Central memory CD8-positive, alpha-beta T cell (primary cell): ENCODE measurements around the gene KCNJ12.

Experiments used
- ATAC-seq: fragments of 150-1000 bp; cut with Tn5 transposase; replicated peaks from 2 replicates; pipeline ENCODE4 v1.10.0; 2022; ENCODE audit warnings: mild to moderate bottlenecking, moderate FRiP score, moderate number of reproducible peaks; ENCODE audit not compliant: poor library complexity, severe bottlenecking; ENCODE audit errors: extremely low read depth
- DNase-seq, 2 donors: peaks; one replicate each; pipeline ENCODE4 v3.0.0; 2021; ENCODE audit warnings: low spot score in 2 of 2
- H3K27ac Mint-ChIP-seq: one replicate; pipeline ENCODE4 v1.8.0; 2022; ENCODE audit warnings: low read depth, mild to moderate bottlenecking, moderate library complexity, mixed read lengths
- H3K27me3 Mint-ChIP-seq: one replicate; pipeline ENCODE4 v1.8.0; 2022; ENCODE audit warnings: mixed read lengths
- H3K36me3 Mint-ChIP-seq: one replicate; pipeline ENCODE4 v1.8.0; 2022; ENCODE audit warnings: mild to moderate bottlenecking, moderate library complexity, mixed read lengths; ENCODE audit not compliant: insufficient read depth
- H3K4me1 Mint-ChIP-seq: one replicate; pipeline ENCODE4 v1.8.0; 2022; ENCODE audit warnings: mixed read lengths
- H3K4me3 Mint-ChIP-seq: one replicate; pipeline ENCODE4 v1.8.0; 2022; ENCODE audit warnings: mild to moderate bottlenecking, moderate library complexity, mixed read lengths
- H3K9me3 Mint-ChIP-seq: one replicate; pipeline ENCODE4 v1.8.0; 2022; ENCODE audit warnings: mixed read lengths

KCNJ12 gene

DNA sequence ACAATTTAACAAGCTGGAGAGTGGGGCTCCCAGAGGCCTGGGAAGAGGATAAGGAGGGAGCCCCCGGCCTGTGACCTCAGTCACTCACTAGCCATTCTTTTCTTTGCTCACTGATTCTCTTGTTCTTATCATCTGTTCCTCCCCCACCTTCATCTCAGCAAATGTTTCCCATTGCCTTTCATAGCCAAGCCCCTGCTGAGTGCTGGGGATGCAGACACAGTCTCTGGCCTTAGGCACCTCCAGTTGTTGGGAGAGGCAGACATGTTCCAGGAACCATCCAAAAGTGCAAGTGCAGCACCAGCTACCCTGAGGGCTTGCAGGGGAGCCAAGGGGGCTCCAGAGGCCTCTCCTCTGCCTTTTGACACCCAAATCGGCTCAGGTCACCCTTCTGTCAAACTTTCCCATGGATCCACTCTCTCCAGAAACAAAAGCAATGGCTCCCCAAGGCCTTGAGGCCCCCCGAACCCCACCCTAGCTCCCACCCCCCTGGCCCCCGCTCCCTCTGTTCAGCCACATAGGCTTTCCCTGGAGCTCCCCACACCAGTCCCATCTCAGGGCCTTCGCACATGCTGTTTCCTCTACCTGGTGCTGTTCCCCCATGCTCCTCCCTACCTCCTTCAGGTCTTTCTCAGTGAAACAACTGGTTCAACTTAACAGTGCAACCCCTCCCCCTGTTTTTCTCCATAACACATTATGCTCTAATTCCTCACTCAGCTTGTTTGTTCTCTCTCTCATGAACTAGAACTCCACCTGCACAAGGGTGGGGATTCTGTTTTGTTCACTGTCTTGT, 14.9 kb upstream of the KCNJ12 start:
- Mint-ChIP-seq H3K9me3 (no peaks in the 10 kb centered on the region), H3K27ac (no peak overlapping the region), H3K4me1 (no peaks in the 10 kb centered on the region), H3K27me3 (no peaks in the 10 kb centered on the region), H3K36me3 (no peaks in the 10 kb centered on the region), H3K4me3 (no peak overlapping the region)
- DNase-seq = no peak
- ATAC-seq = no peak

DNA sequence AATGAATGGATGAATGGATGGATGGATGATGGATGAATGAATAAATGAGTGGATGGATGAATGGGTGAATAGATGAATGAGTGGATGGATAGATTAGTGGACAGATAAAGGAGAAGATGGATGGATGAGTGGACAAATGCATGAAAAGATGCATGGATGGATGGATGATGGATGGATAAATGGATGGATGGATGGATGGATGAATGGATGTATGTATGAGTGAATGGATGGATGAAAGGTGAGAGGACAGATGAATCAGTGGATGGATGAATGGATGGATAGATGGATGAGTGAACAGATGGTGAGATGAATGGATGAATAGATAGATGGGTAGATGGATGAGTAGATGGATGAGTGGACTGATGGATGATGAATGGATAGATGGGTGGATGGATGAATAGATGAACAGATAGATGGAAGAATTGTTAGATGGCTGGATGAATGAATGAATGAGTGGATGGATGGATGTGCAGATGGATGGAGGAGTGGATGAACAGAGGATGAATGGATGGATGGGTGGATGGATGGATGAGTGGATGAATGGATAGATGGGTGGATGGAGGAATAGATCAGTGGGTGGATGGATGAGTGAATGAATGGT, 13.7 kb upstream of the KCNJ12 start:
- Mint-ChIP-seq H3K27ac (no peak overlapping the region), H3K4me1 (no peaks in the 10 kb centered on the region), H3K9me3 (no peaks in the 10 kb centered on the region), H3K27me3 (no peaks in the 10 kb centered on the region), H3K4me3 (no peak overlapping the region), H3K36me3 (no peaks in the 10 kb centered on the region)
- no peak for DNase-seq
- no peak for ATAC-seq

- Mint-ChIP-seq H3K27me3 (peaks cover 9% of the 10 kb centered on the region), H3K9me3 (no peaks in the 10 kb centered on the region), H3K36me3 (no peaks in the 10 kb centered on the region), H3K4me3 (no peak overlapping the region), H3K27ac (no peak overlapping the region), H3K4me1 (no peaks in the 10 kb centered on the region)
- DNase-seq (no peak), ATAC-seq (no peak)
Measured at GRCh38 chr17:21363776-21364642, 12.1 kb upstream of the KCNJ12 start.

DNA sequence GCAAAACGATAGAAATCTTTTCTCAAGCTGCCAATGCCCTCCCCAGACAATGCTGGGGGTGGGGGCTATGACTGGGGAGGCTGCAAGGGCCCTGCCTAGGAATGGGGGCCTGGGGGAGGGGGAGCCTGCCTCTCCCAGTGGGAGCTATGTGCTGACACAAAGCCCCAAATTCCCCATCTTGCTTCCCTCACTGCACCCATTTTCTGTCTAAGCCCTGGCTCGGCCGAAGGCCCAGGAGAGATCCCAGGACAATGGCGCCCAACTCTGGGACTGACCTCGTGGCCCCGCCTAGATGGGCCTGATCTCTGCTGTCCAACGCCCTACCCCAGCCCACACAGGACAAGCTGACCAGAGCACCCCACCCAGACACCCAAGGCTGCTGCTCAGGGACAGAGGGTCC, 11.1 kb upstream of the KCNJ12 start:
- DNase-seq = no peak
- H3K9me3 Mint-ChIP-seq = no peaks in the 10 kb centered on the region
- no peaks in the 10 kb centered on the region for H3K4me1 Mint-ChIP-seq
- no peaks in the 10 kb centered on the region for H3K36me3 Mint-ChIP-seq
- H3K27me3 Mint-ChIP-seq = peaks cover 9% of the 10 kb centered on the region
- no peak overlapping the region for H3K4me3 Mint-ChIP-seq
- no peak for ATAC-seq
- no peak overlapping the region for H3K27ac Mint-ChIP-seq

DNA sequence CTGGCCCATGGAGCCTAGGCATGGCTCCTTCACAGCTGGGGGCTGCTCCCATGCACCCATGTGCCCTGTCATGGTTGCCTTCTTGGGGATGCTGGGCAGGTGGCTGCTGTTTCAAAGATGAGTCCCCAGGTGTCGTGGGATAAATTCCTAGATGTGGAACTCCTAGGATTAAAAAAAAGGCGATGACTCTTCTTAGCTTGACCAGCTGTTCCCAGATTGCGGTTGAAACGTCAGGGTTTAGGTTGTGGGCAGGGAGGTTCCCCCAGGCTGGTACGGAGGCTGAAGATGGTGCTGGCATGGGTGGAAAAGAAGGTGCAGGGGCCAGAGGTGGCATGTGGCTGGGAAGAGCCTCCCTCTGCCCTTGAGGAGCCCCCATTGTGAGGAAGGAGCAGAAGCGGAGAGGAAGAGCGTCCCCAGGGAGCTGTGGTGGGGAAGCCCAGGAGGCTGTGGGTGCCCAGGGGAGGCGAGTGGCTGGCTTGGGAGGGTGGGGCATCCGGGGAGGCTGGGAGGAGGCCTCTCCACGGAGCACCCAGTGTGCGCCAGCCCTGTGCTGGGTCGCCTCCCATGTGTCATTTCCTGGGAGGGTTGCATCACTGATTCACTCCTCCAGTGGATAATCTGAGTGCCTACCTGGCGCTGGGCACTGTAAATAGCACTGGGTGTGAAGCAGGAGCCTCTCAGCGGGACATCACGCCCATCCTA, 7.5 kb upstream of the KCNJ12 start:
- no peak for DNase-seq
- no peaks in the 10 kb centered on the region for H3K4me1 Mint-ChIP-seq
- H3K27ac Mint-ChIP-seq = no peak overlapping the region
- H3K9me3 Mint-ChIP-seq = no peaks in the 10 kb centered on the region
- H3K4me3 Mint-ChIP-seq = no peak overlapping the region
- ATAC-seq = no peak
- peaks cover 25% of the 10 kb centered on the region for H3K27me3 Mint-ChIP-seq
- no peaks in the 10 kb centered on the region for H3K36me3 Mint-ChIP-seq

DNA sequence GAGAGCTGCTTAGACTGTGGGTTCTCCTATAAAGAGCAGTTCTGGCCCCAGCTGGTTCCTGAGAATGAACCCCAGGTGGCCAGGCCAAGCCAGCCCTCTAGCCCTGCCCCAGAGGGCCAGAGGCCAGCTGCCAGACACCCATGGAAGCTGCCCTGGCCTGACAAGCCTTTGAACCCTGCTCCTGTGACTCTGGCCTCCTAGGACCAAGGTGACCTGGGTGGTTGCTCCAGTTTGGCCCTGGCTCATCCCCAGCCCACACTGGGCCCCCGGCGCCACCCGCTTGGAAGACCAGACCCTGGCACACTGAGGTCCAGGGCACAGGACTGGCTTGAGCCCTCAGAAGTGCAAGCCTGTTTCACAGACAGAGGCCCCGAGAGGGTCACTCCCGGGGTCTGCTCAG, 6.8 kb upstream of the KCNJ12 start:
- H3K4me3 Mint-ChIP-seq = no peak overlapping the region
- ATAC-seq = no peak

DNA sequence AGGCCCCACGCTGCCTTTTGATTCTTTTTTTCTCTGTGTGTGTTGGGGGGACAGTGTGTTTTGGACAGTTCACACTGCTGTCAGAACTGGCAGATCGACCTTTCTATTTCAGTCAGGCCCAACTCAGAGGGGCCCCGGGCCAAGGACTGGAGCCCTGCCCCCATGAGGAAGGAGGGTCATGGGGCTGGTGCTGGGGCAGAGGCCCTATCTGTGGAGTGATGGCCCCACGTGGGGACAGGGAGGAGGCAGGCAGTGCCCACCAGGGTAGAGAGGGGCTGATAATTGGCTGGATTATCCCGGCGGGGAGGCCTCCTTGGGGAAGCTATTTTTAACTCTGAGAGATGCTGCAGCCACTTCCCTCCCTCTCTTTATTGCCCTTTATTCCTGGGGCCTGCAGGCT, 5.7 kb upstream of the KCNJ12 start:
- no peak for ATAC-seq
- Mint-ChIP-seq H3K4me1 (peaks cover 2% of the 10 kb centered on the region), H3K27ac (no peak overlapping the region), H3K27me3 (peaks cover 43% of the 10 kb centered on the region), H3K9me3 (no peaks in the 10 kb centered on the region), H3K36me3 (peaks cover under 1% of the 10 kb centered on the region), H3K4me3 (no peak overlapping the region)
- DNase-seq = no peak

More for the DNA sequence above, 6.8 kb upstream of the KCNJ12 start:
- H3K27me3 Mint-ChIP-seq = peaks cover 32% of the 10 kb centered on the region
- no peak overlapping the region for H3K27ac Mint-ChIP-seq
- no peak for DNase-seq
- H3K36me3 Mint-ChIP-seq = no peaks in the 10 kb centered on the region
- no peaks in the 10 kb centered on the region for H3K4me1 Mint-ChIP-seq
- H3K9me3 Mint-ChIP-seq = no peaks in the 10 kb centered on the region

GRCh38 chr17:21371511-21372081, 4.6 kb upstream of the KCNJ12 start:
- DNase-seq (no peak), ATAC-seq (no peak)
- H3K27ac Mint-ChIP-seq = no peak overlapping the region
- H3K4me1 Mint-ChIP-seq = peaks cover 8% of the 10 kb centered on the region
- peaks cover 2% of the 10 kb centered on the region for H3K36me3 Mint-ChIP-seq
- H3K27me3 Mint-ChIP-seq = peaks cover 50% of the 10 kb centered on the region
- no peaks in the 10 kb centered on the region for H3K9me3 Mint-ChIP-seq
- H3K4me3 Mint-ChIP-seq = no peak overlapping the region

DNA sequence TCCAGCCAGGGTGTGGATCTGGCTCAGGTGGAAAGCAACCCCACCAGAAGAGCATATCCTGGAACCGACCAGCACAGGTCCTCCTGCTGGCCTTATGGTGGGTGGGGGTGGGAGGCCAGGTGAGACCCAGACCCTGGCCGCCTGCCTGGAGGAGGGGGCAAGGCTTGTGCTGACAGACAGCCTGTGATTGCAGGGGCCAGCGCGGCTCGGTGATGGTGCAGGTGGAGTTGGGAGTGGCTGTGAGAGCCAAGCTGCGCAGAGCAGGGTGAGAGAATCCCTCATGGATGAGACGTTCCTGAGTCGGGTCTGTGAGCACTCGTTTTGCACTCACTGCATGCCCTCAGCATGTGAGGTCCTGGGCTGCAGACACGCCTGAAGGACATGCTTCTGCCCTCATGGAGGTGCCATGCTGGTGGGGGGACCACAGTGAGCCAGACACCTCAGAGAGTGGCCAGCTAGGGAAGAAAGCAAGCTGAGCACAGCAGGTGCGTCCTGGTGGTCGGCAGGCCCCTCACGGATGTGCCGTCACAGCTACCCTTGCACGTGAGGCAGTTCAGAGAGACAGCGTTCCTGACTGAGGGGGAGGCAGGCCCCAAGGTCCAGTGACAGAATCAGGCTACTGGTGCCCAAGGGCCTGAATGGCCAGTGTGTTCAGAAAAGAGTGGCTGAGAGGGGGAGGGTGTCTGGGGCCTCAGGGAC, 3.8 kb upstream of the KCNJ12 start:
- ATAC-seq (no peak), DNase-seq (no peak)
- Mint-ChIP-seq H3K9me3 (no peaks in the 10 kb centered on the region), H3K4me3 (no peak overlapping the region), H3K27ac (no peak overlapping the region), H3K4me1 (peaks cover 8% of the 10 kb centered on the region), H3K27me3 (peaks cover 50% of the 10 kb centered on the region), H3K36me3 (peaks cover 2% of the 10 kb centered on the region)

- peaks cover 2% of the 10 kb centered on the region for H3K36me3 Mint-ChIP-seq
- H3K4me3 Mint-ChIP-seq = no peak overlapping the region
- no peak overlapping the region for H3K27ac Mint-ChIP-seq
- H3K4me1 Mint-ChIP-seq = peaks cover 8% of the 10 kb centered on the region
- ATAC-seq (no peak), DNase-seq (no peak)
- peaks cover 50% of the 10 kb centered on the region for H3K27me3 Mint-ChIP-seq
- H3K9me3 Mint-ChIP-seq = no peaks in the 10 kb centered on the region
Measured at GRCh38 chr17:21373036-21373435, 3.1 kb upstream of the KCNJ12 start.

DNA sequence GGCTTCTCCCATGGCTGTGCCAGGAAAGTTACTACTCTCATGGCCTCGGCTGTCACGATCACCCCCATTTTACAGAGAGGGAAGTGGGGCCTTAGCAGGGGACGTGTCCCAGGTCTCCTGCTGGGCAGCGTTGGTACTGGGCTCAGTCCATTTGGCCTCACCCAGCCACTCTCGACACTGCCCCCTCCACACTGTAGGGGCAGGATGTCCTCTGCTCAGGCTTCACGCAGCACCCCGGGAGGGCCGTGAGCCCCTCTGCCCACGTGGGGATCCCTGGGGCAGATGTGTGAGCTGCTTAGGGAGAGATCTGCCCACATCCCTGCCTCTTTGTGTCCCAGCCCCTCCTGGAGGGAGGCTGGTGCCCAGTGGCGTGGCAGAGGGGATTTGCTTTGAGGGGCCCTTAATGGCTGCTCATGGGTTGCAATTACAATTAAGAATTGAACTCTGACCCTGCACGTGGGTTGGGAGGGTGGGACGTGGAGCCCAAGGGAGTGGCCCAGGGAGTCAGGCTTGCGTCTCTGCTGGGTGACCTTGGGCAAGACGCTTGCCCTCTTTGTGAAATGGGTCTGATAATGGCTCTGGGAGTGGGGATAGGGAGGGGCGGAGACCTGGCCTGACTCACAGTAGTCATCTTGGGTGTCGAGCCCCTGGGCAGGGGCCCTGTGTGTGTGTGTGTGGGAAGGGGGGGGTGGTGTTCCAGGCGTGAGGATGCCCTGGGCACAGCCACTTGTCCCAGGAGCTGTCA, 2.3 kb upstream of the KCNJ12 start:
- Mint-ChIP-seq H3K9me3 (no peaks in the 10 kb centered on the region), H3K27me3 (peaks cover 43% of the 10 kb centered on the region), H3K27ac (no peak overlapping the region), H3K4me1 (peaks cover 8% of the 10 kb centered on the region), H3K4me3 (no peak overlapping the region), H3K36me3 (peaks cover 2% of the 10 kb centered on the region)
- no peak for ATAC-seq
- no peak for DNase-seq
